Mesothelial cell of epicardium (in vitro differentiated cells): ENCODE data around the gene DHX40. TPM values are rescaled to one million over a fixed set of nuclear protein-coding genes. Genes with fewer than 3 reads are reported as not detected.
"Not testable (repeated sequence)": the region's sequence is repeated elsewhere in the genome, so short reads cannot be mapped to it uniquely, and the experiment has no call there.

Source experiments
- DNase-seq, 2 experiments: peaks; one replicate each; pipeline ENCODE4 v3.0.0; 2021; ENCODE audit warnings: low spot score in 2 of 2; ENCODE audit not compliant: unreplicated experiment in 2 of 2
- H3K27ac Mint-ChIP-seq: 2 replicates; pipeline ENCODE4 v1.8.0; 2021; ENCODE audit warnings: mixed read lengths
- H3K27me3 Mint-ChIP-seq: 2 replicates; pipeline ENCODE4 v1.8.0; 2021; ENCODE audit warnings: low read depth, mixed read lengths
- H3K36me3 Mint-ChIP-seq: 2 replicates; pipeline ENCODE4 v1.8.0; 2021; ENCODE audit warnings: mixed read lengths
- H3K4me1 Mint-ChIP-seq: 2 replicates; pipeline ENCODE4 v1.8.0; 2021; ENCODE audit warnings: mixed read lengths
- H3K4me3 Mint-ChIP-seq: 2 replicates; pipeline ENCODE4 v1.8.0; 2021; ENCODE audit warnings: mild to moderate bottlenecking, moderate library complexity, mixed read lengths
- H3K9me3 Mint-ChIP-seq: 2 replicates; pipeline ENCODE4 v1.8.0; 2021; ENCODE audit warnings: mixed read lengths
- total RNA-seq: library from RNA; stranded (reverse); gene quantifications from 3 replicates; pipeline ENCODE4 v1.2.1, GENCODE V29; 2021
- TF ChIP-seq, protein P1 (sequence below): fragments of 200-600 bp; sonication (generic); IDR thresholded peaks from one replicate; pipeline ENCODE4 v1.5.0; 2021; ENCODE audit warnings: antibody characterized with exemption; ENCODE audit not compliant: unreplicated experiment

DHX40 gene, protein sequence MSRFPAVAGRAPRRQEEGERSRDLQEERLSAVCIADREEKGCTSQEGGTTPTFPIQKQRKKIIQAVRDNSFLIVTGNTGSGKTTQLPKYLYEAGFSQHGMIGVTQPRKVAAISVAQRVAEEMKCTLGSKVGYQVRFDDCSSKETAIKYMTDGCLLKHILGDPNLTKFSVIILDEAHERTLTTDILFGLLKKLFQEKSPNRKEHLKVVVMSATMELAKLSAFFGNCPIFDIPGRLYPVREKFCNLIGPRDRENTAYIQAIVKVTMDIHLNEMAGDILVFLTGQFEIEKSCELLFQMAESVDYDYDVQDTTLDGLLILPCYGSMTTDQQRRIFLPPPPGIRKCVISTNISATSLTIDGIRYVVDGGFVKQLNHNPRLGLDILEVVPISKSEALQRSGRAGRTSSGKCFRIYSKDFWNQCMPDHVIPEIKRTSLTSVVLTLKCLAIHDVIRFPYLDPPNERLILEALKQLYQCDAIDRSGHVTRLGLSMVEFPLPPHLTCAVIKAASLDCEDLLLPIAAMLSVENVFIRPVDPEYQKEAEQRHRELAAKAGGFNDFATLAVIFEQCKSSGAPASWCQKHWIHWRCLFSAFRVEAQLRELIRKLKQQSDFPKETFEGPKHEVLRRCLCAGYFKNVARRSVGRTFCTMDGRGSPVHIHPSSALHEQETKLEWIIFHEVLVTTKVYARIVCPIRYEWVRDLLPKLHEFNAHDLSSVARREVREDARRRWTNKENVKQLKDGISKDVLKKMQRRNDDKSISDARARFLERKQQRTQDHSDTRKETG
- total RNA-seq, result 50.3 to 51.7 TPM (median 51.4 TPM) in 3 replicates

DNA sequence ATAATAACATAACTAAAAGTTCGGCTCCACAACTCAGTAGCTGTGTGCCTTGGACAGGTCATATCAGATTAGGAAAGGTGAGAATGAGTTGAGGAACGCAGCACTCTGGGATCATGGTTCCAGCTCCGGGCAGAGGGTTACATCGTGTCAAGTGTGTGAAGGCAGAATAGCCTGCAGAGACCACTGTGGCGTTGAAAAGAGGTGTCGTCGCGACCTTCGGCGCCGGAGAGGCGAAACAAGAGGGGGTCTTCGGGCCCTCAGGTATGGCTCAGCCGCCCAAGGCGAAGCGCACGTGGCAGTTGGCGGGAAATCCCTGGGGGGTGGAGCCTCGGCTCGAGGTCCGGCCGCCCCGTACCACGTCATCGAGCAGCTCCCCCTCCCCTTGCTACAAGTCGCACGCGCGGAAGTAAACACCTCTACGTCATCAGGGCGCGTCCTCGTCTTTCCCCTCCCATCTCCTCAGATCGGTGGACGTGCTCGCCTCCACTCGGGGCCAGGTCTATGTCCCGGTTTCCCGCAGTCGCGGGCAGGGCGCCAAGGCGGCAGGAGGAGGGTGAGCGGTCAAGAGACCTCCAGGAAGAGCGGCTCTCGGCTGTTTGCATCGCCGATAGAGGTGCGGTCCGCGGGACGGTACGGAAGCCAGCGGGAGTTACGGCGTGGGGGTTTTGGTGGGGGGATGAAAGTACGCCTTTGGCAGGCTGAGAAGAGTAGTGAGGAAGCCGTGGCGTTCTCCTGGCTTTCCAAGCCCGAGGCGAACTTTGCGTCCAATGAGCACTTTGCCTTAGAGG lies at the start of gene DHX40:
Gene DHX40, plus strand, starts transcription at position 440 of the 788 bp plus-strand sequence. Its CDS starts 62 bp downstream, at position 502.
- H3K36me3 Mint-ChIP-seq, result peaks cover 3% of the 10 kb centered on the region
- H3K27me3 Mint-ChIP-seq, result no peaks in the 10 kb centered on the region
- H3K4me3 Mint-ChIP-seq, result peak within 1 kb of the TSS; percentile 100
- peak within 1 kb of the TSS; percentile 99 for H3K27ac Mint-ChIP-seq
- H3K4me1 Mint-ChIP-seq, result peaks cover 10% of the 10 kb centered on the region
- TF ChIP-seq, protein P1, sequence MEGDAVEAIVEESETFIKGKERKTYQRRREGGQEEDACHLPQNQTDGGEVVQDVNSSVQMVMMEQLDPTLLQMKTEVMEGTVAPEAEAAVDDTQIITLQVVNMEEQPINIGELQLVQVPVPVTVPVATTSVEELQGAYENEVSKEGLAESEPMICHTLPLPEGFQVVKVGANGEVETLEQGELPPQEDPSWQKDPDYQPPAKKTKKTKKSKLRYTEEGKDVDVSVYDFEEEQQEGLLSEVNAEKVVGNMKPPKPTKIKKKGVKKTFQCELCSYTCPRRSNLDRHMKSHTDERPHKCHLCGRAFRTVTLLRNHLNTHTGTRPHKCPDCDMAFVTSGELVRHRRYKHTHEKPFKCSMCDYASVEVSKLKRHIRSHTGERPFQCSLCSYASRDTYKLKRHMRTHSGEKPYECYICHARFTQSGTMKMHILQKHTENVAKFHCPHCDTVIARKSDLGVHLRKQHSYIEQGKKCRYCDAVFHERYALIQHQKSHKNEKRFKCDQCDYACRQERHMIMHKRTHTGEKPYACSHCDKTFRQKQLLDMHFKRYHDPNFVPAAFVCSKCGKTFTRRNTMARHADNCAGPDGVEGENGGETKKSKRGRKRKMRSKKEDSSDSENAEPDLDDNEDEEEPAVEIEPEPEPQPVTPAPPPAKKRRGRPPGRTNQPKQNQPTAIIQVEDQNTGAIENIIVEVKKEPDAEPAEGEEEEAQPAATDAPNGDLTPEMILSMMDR, result no peak
- DNase-seq, result peak; percentile 91
- peaks cover 5% of the 10 kb centered on the region for H3K9me3 Mint-ChIP-seq

DNA sequence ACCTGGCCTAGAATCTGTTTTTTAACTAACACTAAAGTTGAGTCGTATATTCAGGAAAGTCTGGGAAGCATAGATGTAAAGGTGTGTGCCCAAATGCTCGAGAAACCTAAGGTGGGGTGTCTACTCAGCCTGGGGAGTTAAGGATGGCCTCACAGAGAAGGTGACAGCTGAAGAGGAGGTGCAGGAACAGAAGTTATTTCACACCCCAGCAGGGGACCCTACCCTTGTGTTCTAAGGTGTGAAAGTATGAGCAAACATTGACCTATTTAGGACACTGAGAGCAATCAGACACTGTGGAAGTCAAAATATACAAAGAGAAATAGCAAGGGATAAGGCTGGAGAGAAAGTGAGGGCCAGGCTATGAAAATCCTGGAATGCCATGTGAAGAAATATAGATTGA lies 49.0 kb upstream of the DHX40 start:
- H3K27ac Mint-ChIP-seq, result no peak overlapping the region
- no peak for DNase-seq
- H3K4me1 Mint-ChIP-seq, result peaks cover 24% of the 10 kb centered on the region
- H3K36me3 Mint-ChIP-seq, result no peaks in the 10 kb centered on the region
- no peak overlapping the region for H3K4me3 Mint-ChIP-seq
- H3K27me3 Mint-ChIP-seq, result no peaks in the 10 kb centered on the region
- TF ChIP-seq, protein P1, result no peak
- H3K9me3 Mint-ChIP-seq, result no peaks in the 10 kb centered on the region

DNA sequence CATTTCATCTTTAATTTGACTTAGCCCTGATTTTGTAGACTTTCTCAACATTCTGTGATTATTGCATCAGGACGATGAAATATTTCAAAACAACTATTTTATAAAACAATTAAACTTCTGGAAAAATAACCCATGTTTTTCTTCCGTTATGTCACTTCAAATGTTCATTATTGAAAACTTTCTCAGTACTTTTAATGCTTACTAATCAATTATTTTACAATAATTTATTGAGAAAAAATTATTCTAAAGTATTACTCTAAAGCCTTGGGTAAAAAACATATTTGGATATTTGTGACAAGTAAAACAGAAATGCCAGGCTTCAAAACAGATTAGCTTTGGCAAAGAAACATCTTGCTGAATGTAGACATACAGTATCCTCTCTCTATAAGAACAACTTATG lies 46.3 kb upstream of the DHX40 start:
- H3K4me1 Mint-ChIP-seq, result peaks cover 22% of the 10 kb centered on the region
- H3K4me3 Mint-ChIP-seq, result no peak overlapping the region
- no peaks in the 10 kb centered on the region for H3K27me3 Mint-ChIP-seq
- no peak for DNase-seq
- TF ChIP-seq, protein P1, result no peak
- H3K36me3 Mint-ChIP-seq, result no peaks in the 10 kb centered on the region
- H3K9me3 Mint-ChIP-seq, result no peaks in the 10 kb centered on the region
- no peak overlapping the region for H3K27ac Mint-ChIP-seq

DNA sequence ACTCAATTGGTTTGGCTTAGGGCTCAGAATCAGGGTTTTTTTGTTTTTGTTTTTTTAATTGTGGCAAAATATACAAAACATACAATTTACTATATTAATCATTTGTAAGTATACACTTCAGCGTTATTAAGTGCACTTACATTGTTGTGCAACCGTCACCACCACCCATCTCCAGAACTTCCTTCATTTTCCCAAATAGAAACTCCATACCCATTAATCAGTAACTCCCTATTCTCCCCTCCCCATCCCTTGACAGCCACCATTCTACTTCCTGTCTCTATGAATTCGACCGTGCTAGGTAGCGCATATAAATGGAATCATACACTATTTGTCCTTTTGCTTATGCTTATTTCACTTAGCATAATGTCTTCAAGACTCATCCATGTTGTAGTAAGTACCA lies 45.2 kb upstream of the DHX40 start:
- H3K27ac Mint-ChIP-seq, result no peak overlapping the region
- H3K4me3 Mint-ChIP-seq, result no peak overlapping the region
- H3K9me3 Mint-ChIP-seq, result no peaks in the 10 kb centered on the region
- no peaks in the 10 kb centered on the region for H3K27me3 Mint-ChIP-seq
- DNase-seq, result no peak
- H3K4me1 Mint-ChIP-seq, result peaks cover 16% of the 10 kb centered on the region
- H3K36me3 Mint-ChIP-seq, result no peaks in the 10 kb centered on the region
- TF ChIP-seq, protein P1, result no peak

DNA sequence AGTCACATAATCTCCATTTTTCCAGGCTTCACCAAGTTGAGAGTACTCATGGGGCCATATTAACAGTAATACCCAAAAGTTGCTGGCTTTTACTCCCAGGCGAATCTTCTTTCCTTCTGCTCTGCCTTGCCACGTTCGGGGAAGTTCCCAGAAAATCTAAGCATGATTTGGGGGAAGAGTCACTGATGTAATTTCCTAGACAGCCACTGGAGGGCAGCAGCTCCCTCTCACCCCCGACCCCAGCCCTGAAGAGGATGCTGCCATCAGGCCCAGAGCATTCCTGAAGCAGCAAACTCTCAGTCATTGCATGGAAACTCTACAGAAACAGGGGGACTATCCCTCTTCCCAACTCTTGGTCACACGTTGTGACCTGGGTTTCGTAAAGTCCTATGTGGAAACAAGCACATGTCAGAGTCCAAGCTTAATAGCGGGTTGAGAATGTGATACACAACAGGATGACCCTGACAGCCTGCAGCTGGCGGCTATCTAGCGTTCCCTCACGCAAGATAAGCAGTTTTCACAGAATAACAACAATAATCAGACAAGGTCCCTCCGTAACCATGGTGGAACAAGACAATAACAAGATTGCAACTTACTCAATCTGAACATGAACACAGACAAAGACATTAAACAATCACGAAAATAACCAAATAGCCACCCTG lies 43.8 kb upstream of the DHX40 start:
- Mint-ChIP-seq H3K9me3 (no peaks in the 10 kb centered on the region), H3K36me3 (no peaks in the 10 kb centered on the region), H3K4me3 (no peak overlapping the region), H3K27ac (peak overlapping the region; percentile 52), H3K27me3 (no peaks in the 10 kb centered on the region), H3K4me1 (peaks cover 16% of the 10 kb centered on the region)
- TF ChIP-seq, protein P1, result peak; percentile 91
- DNase-seq, result peak; percentile 35 to 79

DNA sequence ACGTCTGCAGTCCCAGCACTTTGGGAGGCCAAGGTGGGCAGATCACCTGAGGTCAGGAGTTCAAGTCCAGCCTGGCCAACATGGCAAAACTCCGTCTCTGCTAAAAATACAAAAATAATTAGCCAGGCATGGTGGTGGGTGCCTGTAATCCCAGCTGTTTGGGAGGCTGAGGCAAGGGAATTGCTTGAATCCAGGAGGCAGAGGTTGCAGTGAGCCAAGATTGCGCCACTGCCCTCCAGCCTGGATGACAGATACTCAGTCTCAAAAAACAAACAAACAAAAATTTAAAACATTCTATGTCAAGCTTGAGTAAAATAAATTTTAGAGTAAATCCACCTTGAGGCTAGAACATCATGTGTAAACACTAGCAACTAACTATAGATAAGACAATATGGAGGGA lies 40.5 kb upstream of the DHX40 start:
- DNase-seq, H3K27me3 Mint-ChIP-seq, H3K36me3 Mint-ChIP-seq, H3K9me3 Mint-ChIP-seq, H3K4me3 Mint-ChIP-seq, H3K27ac Mint-ChIP-seq: not testable (repeated sequence)
- peaks cover 11% of the 10 kb centered on the region for H3K4me1 Mint-ChIP-seq
